Keratinocyte (primary cell): Measurements from ENCODE around the gene SARS1. TPM values are rescaled to one million over a fixed set of nuclear protein-coding genes. Genes with fewer than 3 reads are reported as not detected.

Experiments used
- DNase-seq: peaks from one replicate; pipeline ENCODE4 v3.0.0-alpha.2; 2011; ENCODE audit warnings: low read depth, missing footprints, low spot score
- FAIRE-seq: peaks from 2 replicates; lab custom pipeline; 2011; peaks lifted over from hg19 to GRCh38; lab: Jason Lieb, UNC
- H2AFZ ChIP-seq: 2 replicates; pipeline ENCODE4 v1.6.0; 2012; ENCODE audit warnings: low read length, control low read depth, inconsistent platforms; ENCODE audit not compliant: control insufficient read depth
- H3K27ac ChIP-seq: 2 replicates; pipeline ENCODE4 v1.5.1; 2011; ENCODE audit warnings: low read length; ENCODE audit not compliant: control insufficient read depth, insufficient read depth
- H3K27me3 ChIP-seq: 3 replicates; pipeline ENCODE4 v1.6.0; 2011; ENCODE audit warnings: low read length; ENCODE audit not compliant: control insufficient read depth, insufficient read depth; ENCODE audit errors: extremely low read depth
- H3K36me3 ChIP-seq, 2 experiments: 2 replicates in 1 of 2; 3 replicates in 1 of 2; pipeline ENCODE4 v1.5.1; 2011; ENCODE audit warnings: low read length in 2 of 2, mild to moderate bottlenecking in 1 of 2; ENCODE audit not compliant: control insufficient read depth in 2 of 2, insufficient read depth in 2 of 2; ENCODE audit errors: extremely low read depth in 1 of 2
- H3K4me1 ChIP-seq: 3 replicates; pipeline ENCODE4 v1.5.1; 2011; ENCODE audit warnings: low read length; ENCODE audit not compliant: control insufficient read depth, insufficient read depth; ENCODE audit errors: extremely low read depth
- H3K4me2 ChIP-seq: 3 replicates; pipeline ENCODE4 v1.6.0; 2011; ENCODE audit warnings: low read depth, low read length; ENCODE audit not compliant: control insufficient read depth, insufficient read depth; ENCODE audit errors: extremely low read depth
- H3K4me3 ChIP-seq, 3 experiments: fragments of 200-600 bp in 1 of 3; sonication (generic) in 1 of 3; 2 replicates in 2 of 3; 3 replicates in 1 of 3; pipeline ENCODE4 v1.5.1; 2011 to 2016; ENCODE audit warnings: low read length in 3 of 3, mild to moderate bottlenecking in 3 of 3, control low read depth in 2 of 3, inconsistent platforms in 1 of 3, low read depth in 1 of 3, mixed read lengths in 1 of 3, mixed run types in 1 of 3, moderate library complexity in 1 of 3; ENCODE audit not compliant: control insufficient read depth in 2 of 3, insufficient read depth in 2 of 3; ENCODE audit errors: extremely low read depth in 1 of 3
- H3K79me2 ChIP-seq: 2 replicates; pipeline ENCODE4 v1.6.0; 2012; ENCODE audit warnings: low read length; ENCODE audit not compliant: control insufficient read depth, insufficient read depth
- H3K9ac ChIP-seq: 3 replicates; pipeline ENCODE4 v1.6.0; 2011; ENCODE audit warnings: low read length; ENCODE audit not compliant: control insufficient read depth, insufficient read depth; ENCODE audit errors: extremely low read depth
- H3K9me1 ChIP-seq: 3 replicates; pipeline ENCODE4 v1.6.0; 2011; ENCODE audit warnings: low read length; ENCODE audit not compliant: control insufficient read depth, insufficient read depth; ENCODE audit errors: extremely low read depth
- H3K9me3 ChIP-seq: 2 replicates; pipeline ENCODE4 v1.5.1; 2012; ENCODE audit warnings: low read depth, low read length; ENCODE audit not compliant: control insufficient read depth
- H4K20me1 ChIP-seq: 3 replicates; pipeline ENCODE4 v1.6.0; 2011; ENCODE audit warnings: low read length; ENCODE audit not compliant: control insufficient read depth, insufficient read depth; ENCODE audit errors: extremely low read depth
- EZH2 ChIP-seq: IDR thresholded peaks from one replicate; pipeline ENCODE4 v1.6.1; 2012; ENCODE audit warnings: inconsistent platforms, mild to moderate bottlenecking, low read length, moderate library complexity
- dilution Hi-C: fragments of 300-500 bp; cut with MboI; formaldehyde crosslinking; loops from one replicate; pipeline ENCODE4 v1.7.0; 2020; ENCODE audit warnings: low sequenced_read_pairs; ENCODE audit not compliant: extremely low pct_ligation_motif_present
- polyA plus RNA-seq, 5 experiments: library from polyadenylated mRNA; depleted of rRNA in 3 of 5; stranded (reverse) in 3 of 5; stranded (forward) in 1 of 5; unstranded in 1 of 5; fragments of >200 nt; gene quantifications; 1 replicate in 1 of 5; 2 replicates in 3 of 5; 3 replicates in 1 of 5; pipeline versions ENCODE4 v1.2.1 to v1.2.3, GENCODE V29; 2011 to 2012; ENCODE audit warnings: missing spikeins in 2 of 5, low read depth in 1 of 5, low replicate concordance in 1 of 5
- TF ChIP-seq, protein P1 (sequence below), 3 experiments: IDR thresholded peaks in 1 of 3; conservative IDR thresholded peaks in 1 of 3; optimal IDR thresholded peaks in 1 of 3; 2 replicates in 2 of 3; 3 replicates in 1 of 3; pipeline versions ENCODE3 to v1.5.1; 2011; ENCODE audit warnings: low read length in 3 of 3, mild to moderate bottlenecking in 3 of 3, moderate library complexity in 2 of 3, control low read depth in 1 of 3, inconsistent platforms in 1 of 3; ENCODE audit not compliant: insufficient read depth in 2 of 3; ENCODE audit errors: extremely low read depth in 1 of 3

Gene SARS1
- polyA plus RNA-seq, 1 donor (not counting 4 experiments of a cell fraction or from before 2014, with no cell fraction given) = 203 TPM

DNA sequence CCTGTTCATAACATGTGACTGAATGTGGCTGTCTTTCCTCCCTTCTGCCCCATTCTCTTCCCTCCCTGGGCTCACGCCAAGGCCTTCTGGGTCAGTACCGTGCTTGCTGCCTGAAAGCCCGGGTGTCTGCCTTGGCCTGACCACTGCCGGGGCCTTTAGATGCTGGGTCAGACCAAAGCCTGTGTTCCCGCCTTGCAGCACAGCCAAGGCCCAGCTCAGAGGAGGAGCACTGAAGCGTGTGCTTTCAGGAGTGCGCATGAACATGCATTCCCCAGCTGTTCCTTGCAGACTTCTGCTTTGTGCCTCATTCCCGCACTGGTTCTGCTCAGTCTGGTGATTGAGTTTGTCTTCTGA is 27.0 kb upstream of the SARS1 start:
- no peak for TF ChIP-seq EZH2
- TF ChIP-seq, protein P1, sequence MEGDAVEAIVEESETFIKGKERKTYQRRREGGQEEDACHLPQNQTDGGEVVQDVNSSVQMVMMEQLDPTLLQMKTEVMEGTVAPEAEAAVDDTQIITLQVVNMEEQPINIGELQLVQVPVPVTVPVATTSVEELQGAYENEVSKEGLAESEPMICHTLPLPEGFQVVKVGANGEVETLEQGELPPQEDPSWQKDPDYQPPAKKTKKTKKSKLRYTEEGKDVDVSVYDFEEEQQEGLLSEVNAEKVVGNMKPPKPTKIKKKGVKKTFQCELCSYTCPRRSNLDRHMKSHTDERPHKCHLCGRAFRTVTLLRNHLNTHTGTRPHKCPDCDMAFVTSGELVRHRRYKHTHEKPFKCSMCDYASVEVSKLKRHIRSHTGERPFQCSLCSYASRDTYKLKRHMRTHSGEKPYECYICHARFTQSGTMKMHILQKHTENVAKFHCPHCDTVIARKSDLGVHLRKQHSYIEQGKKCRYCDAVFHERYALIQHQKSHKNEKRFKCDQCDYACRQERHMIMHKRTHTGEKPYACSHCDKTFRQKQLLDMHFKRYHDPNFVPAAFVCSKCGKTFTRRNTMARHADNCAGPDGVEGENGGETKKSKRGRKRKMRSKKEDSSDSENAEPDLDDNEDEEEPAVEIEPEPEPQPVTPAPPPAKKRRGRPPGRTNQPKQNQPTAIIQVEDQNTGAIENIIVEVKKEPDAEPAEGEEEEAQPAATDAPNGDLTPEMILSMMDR (optimal IDR thresholded peaks at IDR 0.05 in 1 of 3, IDR thresholded peaks at IDR 0.05 in 1 of 3, conservative IDR thresholded peaks at IDR 0.05 in 1 of 3; ENCODE audit: extremely low read depth in 1 of 3, insufficient read depth in 2 of 3, low read length in 3 of 3) = no peak
- Histone ChIP-seq H3K4me1 (peaks cover 9% of the 10 kb centered on the region), H3K79me2 (no peaks in the 10 kb centered on the region), H3K4me3 (no peak overlapping the region), H2AFZ (no peak overlapping the region), H3K27me3 (no peaks in the 10 kb centered on the region), H3K9ac (no peak overlapping the region), H3K9me1 (no peaks in the 10 kb centered on the region), H3K4me2 (no peak overlapping the region), H3K36me3 (no peaks in the 10 kb centered on the region), H3K9me3 (no peaks in the 10 kb centered on the region), H4K20me1 (no peaks in the 10 kb centered on the region), H3K27ac (no peak overlapping the region)
- FAIRE-seq (no peak), DNase-seq (no peak)
- dilution Hi-C loops = no loop called here

DNA sequence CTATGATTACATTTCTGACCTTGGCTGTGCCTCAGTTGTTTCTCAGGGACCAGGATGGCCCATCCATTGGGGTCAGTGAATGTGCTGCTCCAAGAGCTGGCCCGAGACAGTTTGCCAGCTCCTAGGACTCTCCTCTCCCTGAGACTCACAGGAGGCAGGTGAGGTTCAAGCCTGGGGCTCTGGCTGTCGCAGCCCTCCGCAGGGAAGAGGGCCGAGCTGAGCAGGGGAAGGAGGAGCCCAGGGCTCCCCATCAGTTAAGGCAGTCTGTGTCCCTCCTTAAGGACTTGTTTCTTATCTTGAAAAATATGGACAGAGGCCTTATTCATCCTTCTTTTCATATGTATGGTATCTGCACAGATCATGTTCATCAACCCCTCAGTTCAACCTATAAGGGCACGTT is 26.6 kb upstream of the SARS1 start:
- TF ChIP-seq, protein P1 (optimal IDR thresholded peaks at IDR 0.05 in 1 of 3, IDR thresholded peaks at IDR 0.05 in 1 of 3, conservative IDR thresholded peaks at IDR 0.05 in 1 of 3; ENCODE audit: extremely low read depth in 1 of 3, insufficient read depth in 2 of 3, low read length in 3 of 3) = no peak
- TF ChIP-seq EZH2 = no peak
- no peaks in the 10 kb centered on the region for H3K9me1 ChIP-seq
- FAIRE-seq (no peak), DNase-seq (no peak)
- no peaks in the 10 kb centered on the region for H3K27me3 ChIP-seq
- H3K36me3 ChIP-seq = no peaks in the 10 kb centered on the region
- dilution Hi-C loops = no loop called here
- no peak overlapping the region for H3K9ac ChIP-seq
- H3K4me2 ChIP-seq = no peak overlapping the region
- H2AFZ ChIP-seq = no peak overlapping the region
- H3K27ac ChIP-seq = no peak overlapping the region
- H3K79me2 ChIP-seq = no peaks in the 10 kb centered on the region
- H3K4me1 ChIP-seq = peaks cover 9% of the 10 kb centered on the region
- no peaks in the 10 kb centered on the region for H3K9me3 ChIP-seq
- H3K4me3 ChIP-seq = no peak overlapping the region
- no peaks in the 10 kb centered on the region for H4K20me1 ChIP-seq
